Ishikawa (cell line): ENCODE data around the gene MLLT3.

Experiments used
- CEBPB ChIP-seq: IDR thresholded peaks from 2 replicates; pipeline ENCODE4 v1.6.1; 2012
- CREB1 ChIP-seq: IDR thresholded peaks from 2 replicates; pipeline ENCODE4 v1.6.1; 2012; ENCODE audit warnings: low read depth
- EGR1 ChIP-seq: IDR thresholded peaks from 2 replicates; pipeline ENCODE4 v1.6.1; 2012
- EP300 ChIP-seq: IDR thresholded peaks from 2 replicates; pipeline ENCODE4 v1.6.1; 2012; ENCODE audit warnings: borderline replicate concordance
- FOXM1 ChIP-seq: IDR thresholded peaks from 2 replicates; pipeline ENCODE4 v1.6.1; 2012; ENCODE audit warnings: low read depth, borderline replicate concordance
- NFIC ChIP-seq: IDR thresholded peaks from 2 replicates; pipeline ENCODE4 v1.6.1; 2012
- RAD21 ChIP-seq: IDR thresholded peaks from 2 replicates; pipeline ENCODE4 v1.6.1; 2012; ENCODE audit warnings: low read depth
- TAF1 ChIP-seq: IDR thresholded peaks from 2 replicates; pipeline ENCODE4 v1.6.1; 2012; ENCODE audit warnings: low read depth, mild to moderate bottlenecking
- TCF12 ChIP-seq: IDR thresholded peaks from 2 replicates; pipeline ENCODE4 v1.6.1; 2012; ENCODE audit warnings: low read depth
- TEAD4 ChIP-seq: IDR thresholded peaks from 2 replicates; pipeline ENCODE4 v1.6.1; 2012
- YY1 ChIP-seq: IDR thresholded peaks from 2 replicates; pipeline ENCODE4 v1.6.1; 2012; ENCODE audit warnings: low read depth
- ZBTB7A ChIP-seq: IDR thresholded peaks from 2 replicates; pipeline ENCODE4 v1.6.1; 2012; ENCODE audit warnings: low read depth
- TF ChIP-seq, protein P1 (sequence below): IDR thresholded peaks from 2 replicates; pipeline ENCODE4 v1.6.1; 2012; ENCODE audit warnings: low read depth, mild to moderate bottlenecking
- TF ChIP-seq, protein P2 (sequence below): IDR thresholded peaks from 2 replicates; pipeline ENCODE4 v1.6.1; 2012
- TF ChIP-seq, protein P3 (sequence below): IDR thresholded peaks from 2 replicates; pipeline ENCODE4 v1.6.1; 2012

Gene MLLT3

DNA sequence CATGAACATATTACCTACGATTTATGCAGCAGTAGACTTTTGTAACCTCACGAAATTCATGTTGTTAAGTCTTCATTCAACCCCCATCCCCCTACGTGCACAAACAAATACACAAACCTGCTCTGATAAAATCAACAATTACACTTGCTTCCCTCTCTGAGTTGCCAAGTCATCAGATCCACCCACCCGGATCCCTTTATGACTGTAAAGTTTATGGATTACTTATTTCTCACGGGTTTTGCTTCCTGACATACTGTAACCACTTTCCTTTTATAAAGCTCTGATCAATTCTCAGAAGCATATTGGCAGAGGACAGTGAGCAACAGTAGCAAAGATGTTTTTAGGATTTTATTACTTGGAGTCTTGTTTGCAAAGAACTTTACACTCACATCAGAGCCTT is 70.5 kb downstream of the MLLT3 start:
- no peak for TF ChIP-seq TCF12
- TF ChIP-seq TAF1, result no peak
- TF ChIP-seq EP300, result no peak
- TF ChIP-seq FOXM1, result no peak
- no peak for TF ChIP-seq RAD21
- no peak for TF ChIP-seq ZBTB7A
- TF ChIP-seq, protein P1, sequence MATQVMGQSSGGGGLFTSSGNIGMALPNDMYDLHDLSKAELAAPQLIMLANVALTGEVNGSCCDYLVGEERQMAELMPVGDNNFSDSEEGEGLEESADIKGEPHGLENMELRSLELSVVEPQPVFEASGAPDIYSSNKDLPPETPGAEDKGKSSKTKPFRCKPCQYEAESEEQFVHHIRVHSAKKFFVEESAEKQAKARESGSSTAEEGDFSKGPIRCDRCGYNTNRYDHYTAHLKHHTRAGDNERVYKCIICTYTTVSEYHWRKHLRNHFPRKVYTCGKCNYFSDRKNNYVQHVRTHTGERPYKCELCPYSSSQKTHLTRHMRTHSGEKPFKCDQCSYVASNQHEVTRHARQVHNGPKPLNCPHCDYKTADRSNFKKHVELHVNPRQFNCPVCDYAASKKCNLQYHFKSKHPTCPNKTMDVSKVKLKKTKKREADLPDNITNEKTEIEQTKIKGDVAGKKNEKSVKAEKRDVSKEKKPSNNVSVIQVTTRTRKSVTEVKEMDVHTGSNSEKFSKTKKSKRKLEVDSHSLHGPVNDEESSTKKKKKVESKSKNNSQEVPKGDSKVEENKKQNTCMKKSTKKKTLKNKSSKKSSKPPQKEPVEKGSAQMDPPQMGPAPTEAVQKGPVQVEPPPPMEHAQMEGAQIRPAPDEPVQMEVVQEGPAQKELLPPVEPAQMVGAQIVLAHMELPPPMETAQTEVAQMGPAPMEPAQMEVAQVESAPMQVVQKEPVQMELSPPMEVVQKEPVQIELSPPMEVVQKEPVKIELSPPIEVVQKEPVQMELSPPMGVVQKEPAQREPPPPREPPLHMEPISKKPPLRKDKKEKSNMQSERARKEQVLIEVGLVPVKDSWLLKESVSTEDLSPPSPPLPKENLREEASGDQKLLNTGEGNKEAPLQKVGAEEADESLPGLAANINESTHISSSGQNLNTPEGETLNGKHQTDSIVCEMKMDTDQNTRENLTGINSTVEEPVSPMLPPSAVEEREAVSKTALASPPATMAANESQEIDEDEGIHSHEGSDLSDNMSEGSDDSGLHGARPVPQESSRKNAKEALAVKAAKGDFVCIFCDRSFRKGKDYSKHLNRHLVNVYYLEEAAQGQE, result no peak
- TF ChIP-seq, protein P2, sequence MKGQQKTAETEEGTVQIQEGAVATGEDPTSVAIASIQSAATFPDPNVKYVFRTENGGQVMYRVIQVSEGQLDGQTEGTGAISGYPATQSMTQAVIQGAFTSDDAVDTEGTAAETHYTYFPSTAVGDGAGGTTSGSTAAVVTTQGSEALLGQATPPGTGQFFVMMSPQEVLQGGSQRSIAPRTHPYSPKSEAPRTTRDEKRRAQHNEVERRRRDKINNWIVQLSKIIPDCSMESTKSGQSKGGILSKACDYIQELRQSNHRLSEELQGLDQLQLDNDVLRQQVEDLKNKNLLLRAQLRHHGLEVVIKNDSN, result no peak
- TF ChIP-seq NFIC, result no peak
- TF ChIP-seq YY1, result no peak
- TF ChIP-seq TEAD4, result no peak
- TF ChIP-seq CEBPB, result no peak
- TF ChIP-seq CREB1, result no peak
- no peak for TF ChIP-seq EGR1
- TF ChIP-seq, protein P3, sequence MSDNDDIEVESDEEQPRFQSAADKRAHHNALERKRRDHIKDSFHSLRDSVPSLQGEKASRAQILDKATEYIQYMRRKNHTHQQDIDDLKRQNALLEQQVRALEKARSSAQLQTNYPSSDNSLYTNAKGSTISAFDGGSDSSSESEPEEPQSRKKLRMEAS, result no peak

DNA sequence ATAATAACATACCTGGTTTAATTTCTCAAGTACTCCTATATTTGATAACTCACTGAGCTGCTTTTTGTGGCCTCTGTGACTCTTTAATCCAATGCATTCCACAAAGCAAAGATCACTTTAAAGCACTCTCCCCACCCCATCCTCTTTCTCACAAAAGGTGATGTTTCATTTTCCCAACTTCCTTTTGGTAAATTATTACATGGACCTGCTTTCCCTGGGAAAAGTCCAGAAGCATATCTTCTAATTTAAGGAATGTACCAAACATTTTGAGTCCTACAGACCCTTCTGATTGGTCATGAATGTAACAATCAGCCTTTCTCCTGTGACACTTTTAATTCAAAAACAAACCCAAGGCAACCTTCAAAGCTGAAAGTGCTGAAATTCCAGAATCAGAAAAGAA is 71.1 kb downstream of the MLLT3 start:
- TF ChIP-seq CREB1 (no peak), NFIC (no peak), YY1 (no peak), TCF12 (no peak), TEAD4 (no peak), TAF1 (no peak), CEBPB (no peak), FOXM1 (no peak), EGR1 (no peak), RAD21 (no peak), EP300 (no peak), ZBTB7A (no peak)
- TF ChIP-seq, protein P3, result no peak
- TF ChIP-seq, protein P1, result no peak
- TF ChIP-seq, protein P2, result no peak

DNA sequence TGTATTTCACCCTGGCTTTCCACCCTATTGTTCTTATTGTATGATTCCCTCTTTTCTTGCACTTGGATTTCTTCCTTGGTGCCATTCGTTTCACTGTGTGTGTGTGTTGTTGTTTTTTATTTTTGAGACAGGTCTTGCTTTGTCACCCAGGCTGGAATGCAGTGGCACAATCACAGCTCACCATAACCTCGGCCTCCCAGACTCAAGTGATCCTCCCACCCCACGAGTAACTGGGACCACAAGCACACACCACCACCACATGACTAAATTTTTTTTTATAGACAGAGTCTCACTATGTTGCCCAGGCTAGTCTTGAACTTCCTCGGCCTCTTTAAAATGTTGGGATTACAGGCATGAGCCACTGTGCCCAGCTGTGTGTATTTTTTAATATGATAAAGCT is 72.0 kb downstream of the MLLT3 start:
- TF ChIP-seq TCF12 (no peak), YY1 (no peak)

DNA sequence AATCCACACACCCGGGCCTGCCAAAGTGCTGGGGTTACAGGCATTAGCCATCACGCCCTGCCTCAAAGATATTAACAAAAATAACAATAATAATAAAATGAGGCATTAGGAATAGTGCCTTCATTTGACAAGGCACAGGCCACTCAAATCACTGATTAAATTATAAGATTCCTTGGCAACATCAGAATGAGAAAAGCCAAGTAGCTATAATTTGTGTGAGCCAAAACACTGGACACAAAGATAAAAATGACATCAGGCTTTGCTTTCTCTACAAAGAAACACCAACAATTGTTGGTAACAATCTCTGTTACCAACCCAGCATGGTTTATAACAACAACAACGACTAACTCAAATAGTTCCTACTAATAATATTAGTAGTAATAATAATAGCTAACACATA is 73.2 kb downstream of the MLLT3 start:
- TF ChIP-seq, protein P2, result no peak
- TF ChIP-seq ZBTB7A (no peak), RAD21 (no peak), NFIC (no peak), TAF1 (no peak), CREB1 (no peak), EGR1 (no peak), CEBPB (no peak), EP300 (no peak)
- TF ChIP-seq, protein P3, result no peak

DNA sequence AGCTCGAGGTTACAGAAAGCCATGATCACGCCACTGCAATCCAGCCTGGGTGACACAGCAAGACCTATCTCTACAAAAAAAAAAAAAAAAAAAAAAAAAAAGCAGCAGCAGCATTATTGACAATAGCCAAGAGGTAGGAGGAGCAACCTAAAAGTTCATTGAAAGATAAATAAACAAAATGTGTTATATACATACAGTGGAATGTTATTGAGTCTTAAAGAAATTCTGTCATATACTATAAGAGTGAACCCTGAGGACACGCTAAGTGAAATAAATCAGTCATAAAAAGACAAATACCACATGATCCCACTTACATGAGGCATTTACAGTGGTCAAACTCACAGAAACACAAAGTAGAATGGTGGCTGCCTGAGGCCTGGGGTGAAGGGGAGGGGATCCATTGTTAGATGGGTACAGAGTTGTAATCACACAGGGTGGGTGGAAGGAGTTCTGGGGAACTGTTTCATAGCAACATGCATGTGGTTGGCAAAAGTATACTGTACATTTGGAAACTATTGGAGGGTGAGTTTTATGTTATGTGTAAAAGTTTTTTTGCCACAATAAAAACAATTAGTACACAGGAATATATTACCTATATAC is 77.2 kb downstream of the MLLT3 start:
- no peak for TF ChIP-seq NFIC
- TF ChIP-seq TEAD4, result no peak
- TF ChIP-seq, protein P1, result no peak
- TF ChIP-seq, protein P3, result no peak
